Body of pancreas (tissue), 4 donors: ENCODE results near the gene MPO. TPM values are rescaled to one million over a fixed set of nuclear protein-coding genes. Genes with fewer than 3 reads are reported as not detected.

Source experiments
- ATAC-seq: fragments of 150-250 bp; one replicate; pipeline ENCODE4 v1.9.1; 2016
- DNase-seq, 4 donors: peaks; one replicate each; pipeline ENCODE4 v3.0.0-alpha.2; 2019
- H3K27ac ChIP-seq, 4 donors: fragments of 200-600 bp; sonication (generic); 1 replicate in 3 of 4; 2 replicates in 1 of 4; pipeline versions ENCODE4 v1.5.1 to v1.6.1; 2016 to 2019; ENCODE audit warnings: mild to moderate bottlenecking in 1 of 4, mixed read lengths in 1 of 4, moderate library complexity in 1 of 4
- H3K27me3 ChIP-seq, 2 donors: fragments of 200-600 bp; sonication (generic); one replicate each; pipeline ENCODE4 v1.6.0; 2016; ENCODE audit warnings: mild to moderate bottlenecking in 1 of 2
- H3K36me3 ChIP-seq, 2 donors: fragments of 200-600 bp; sonication (generic); replicated peaks in 1 of 2; 2 replicates each; pipeline ENCODE4 v1.5.1; 2016; ENCODE audit warnings: low read depth in 2 of 2; ENCODE audit not compliant: insufficient read depth in 1 of 2
- H3K4me1 ChIP-seq: fragments of 200-600 bp; sonication (generic); one replicate; pipeline ENCODE4 v1.6.0; 2016
- H3K4me3 ChIP-seq, 2 donors: fragments of 200-600 bp; sonication (generic); 1 replicate in 1 of 2; 2 replicates in 1 of 2; pipeline ENCODE4 v1.5.1; 2016 to 2019
- H3K9me3 ChIP-seq, 3 donors: fragments of 200-600 bp; sonication (generic); 1 replicate in 2 of 3; 2 replicates in 1 of 3; pipeline ENCODE4 v1.5.1; 2016
- CTCF ChIP-seq, 7 experiments: fragments of 450-650 bp in 4 of 7; fragments of 200-600 bp in 3 of 7; sonication (generic) in 3 of 7; IDR thresholded peaks; one replicate each; pipeline ENCODE4 v1.5.1; 2016 to 2019; ENCODE audit warnings: antibody characterized with exemption in 7 of 7
- POLR2A ChIP-seq, 3 donors: fragments of 450-650 bp; IDR thresholded peaks; one replicate each; pipeline ENCODE4 v1.6.1; 2016; ENCODE audit warnings: antibody characterized with exemption in 3 of 3, mild to moderate bottlenecking in 2 of 3
- WGBS, 2 donors: methylation state at CpG; one replicate each; pipeline ENCODE4 v1.1.5; 2017; 5-methylcytosine and 5-hydroxymethylcytosine counted together
- intact Hi-C: fragments of 100-400 bp; cut with DNase I; formaldehyde crosslinking; loops from one replicate; pipeline ENCODE4 v1.15.1; 2023
- total RNA-seq, 2 donors: library from RNA; depleted of rRNA; stranded (reverse); fragments of >200 nt; gene quantifications; one replicate each; pipeline ENCODE4 v1.1.0, GENCODE V29; 2016

MPO gene
- total RNA-seq, 2 donors from 2014 or later: not detected

DNA sequence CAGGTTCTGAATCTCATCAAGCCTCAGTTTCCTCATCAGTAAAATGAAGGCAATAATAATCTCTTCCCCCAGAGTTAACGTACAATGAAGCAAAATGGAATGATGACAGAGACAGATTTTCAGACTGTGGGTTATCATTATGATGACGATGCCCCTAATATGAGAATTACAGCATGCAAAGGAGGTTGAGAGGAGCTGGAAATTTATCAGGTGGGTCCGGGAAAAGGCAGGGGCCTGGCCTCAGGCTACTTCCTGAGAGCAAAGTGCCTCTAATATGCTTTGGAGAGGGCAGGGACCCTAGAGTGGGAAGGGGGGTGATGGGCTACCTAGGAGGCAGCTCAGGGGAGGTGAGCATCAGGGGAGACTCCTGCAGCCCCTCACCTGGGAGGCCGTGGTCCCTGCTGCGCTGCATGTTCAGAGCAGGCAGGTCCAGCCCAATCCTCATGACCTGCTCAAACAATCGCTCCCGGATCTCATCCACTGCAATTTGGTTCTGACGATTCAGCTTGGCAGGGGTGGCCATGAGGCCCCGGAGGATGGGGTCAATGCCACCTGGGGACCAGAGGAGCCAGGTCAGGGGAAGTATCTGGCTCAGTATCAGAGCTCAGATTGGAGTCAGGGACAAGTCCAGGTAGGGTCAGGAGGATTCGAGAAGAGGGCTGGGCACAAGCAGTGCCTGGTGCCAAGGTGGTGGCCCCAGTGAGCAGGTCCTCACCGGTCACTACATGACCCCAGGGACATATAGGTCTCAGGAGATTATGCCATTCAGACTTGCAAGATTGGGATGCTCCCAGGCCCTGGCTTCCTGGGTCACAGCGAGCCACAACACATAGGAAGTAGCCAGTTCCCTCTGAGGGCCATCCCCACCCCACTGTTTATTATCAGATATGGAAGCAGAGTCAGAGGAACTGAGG, 8.1 kb downstream of the MPO start:
- DNase-seq (no peak), ATAC-seq (no peak)
- no peaks in the 10 kb centered on the region for H3K9me3 ChIP-seq
- H3K36me3 ChIP-seq: no peaks in the 10 kb centered on the region
- intact Hi-C loops: no loop called here
- 59 to 62% methylated on average over 7 to 10 of the region's 12 CpGs for WGBS, 2 donors
- no peak overlapping the region for H3K27ac ChIP-seq
- H3K4me1 ChIP-seq: no peaks in the 10 kb centered on the region
- TF ChIP-seq CTCF (IDR thresholded peaks at IDR 0.05): no peak
- TF ChIP-seq POLR2A (IDR thresholded peaks at IDR 0.05): no peak
- H3K4me3 ChIP-seq: no peak overlapping the region
- H3K27me3 ChIP-seq: no peaks in the 10 kb centered on the region

DNA sequence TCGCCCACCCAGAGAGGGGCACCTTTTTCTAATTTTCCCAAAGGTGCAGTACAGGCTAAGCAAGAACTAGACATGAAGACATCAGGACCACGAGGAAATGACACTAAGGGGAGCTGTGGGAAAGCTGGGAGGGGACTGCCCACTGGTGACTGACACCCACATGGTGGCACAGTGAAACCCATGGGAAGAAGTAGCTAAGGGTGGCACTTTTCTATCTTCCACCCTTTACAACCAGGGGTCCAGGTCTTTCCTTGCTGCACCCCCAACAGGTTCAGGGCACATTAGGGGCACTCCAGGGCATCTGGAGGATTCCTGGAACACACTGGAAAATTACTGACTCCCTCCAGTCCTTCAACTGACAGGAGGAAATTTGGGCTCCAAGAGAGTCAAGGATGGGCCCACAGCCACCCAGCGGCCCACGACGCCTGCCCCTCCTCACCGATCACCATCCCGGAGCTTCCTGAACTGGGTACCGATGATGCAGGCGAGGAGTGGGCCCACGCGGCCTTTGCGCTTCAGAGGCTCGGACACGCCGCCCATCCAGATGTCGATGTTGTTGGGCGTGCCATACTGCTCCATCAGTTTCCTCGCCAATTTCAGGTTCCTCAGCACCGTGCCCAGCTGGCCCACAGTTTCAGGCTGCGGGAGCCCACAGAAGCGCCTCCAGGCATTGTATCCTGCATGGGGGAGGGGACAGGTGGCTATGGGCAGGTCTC, 9.4 kb downstream of the MPO start:
- ATAC-seq: no peak
- H3K27ac ChIP-seq: no peak overlapping the region
- no peaks in the 10 kb centered on the region for H3K4me1 ChIP-seq
- 80% methylated on average over 6 to 21 of the region's 21 CpGs for whole genome bisulfite sequencing, 2 donors
- no peak for DNase-seq
- H3K27me3 ChIP-seq: no peaks in the 10 kb centered on the region
- intact Hi-C loops: no loop called here
- no peak for TF ChIP-seq CTCF (IDR thresholded peaks at IDR 0.05)
- TF ChIP-seq POLR2A (IDR thresholded peaks at IDR 0.05): no peak
- no peaks in the 10 kb centered on the region for H3K9me3 ChIP-seq
- no peak overlapping the region for H3K4me3 ChIP-seq
- H3K36me3 ChIP-seq: no peaks in the 10 kb centered on the region

GRCh38 chr17:58270476-58271215, 10.1 kb downstream of the MPO start:
- TF ChIP-seq POLR2A (IDR thresholded peaks at IDR 0.05) (no peak), CTCF (IDR thresholded peaks at IDR 0.05) (no peak)
- H3K36me3 ChIP-seq: no peaks in the 10 kb centered on the region
- no peaks in the 10 kb centered on the region for H3K27me3 ChIP-seq
- no peak for DNase-seq
- intact Hi-C loops: no loop called here
- H3K4me3 ChIP-seq: no peak overlapping the region
- WGBS, 2 donors: 71 to 76% methylated on average over 13 to 15 of the region's 15 CpGs
- H3K4me1 ChIP-seq: no peaks in the 10 kb centered on the region
- H3K9me3 ChIP-seq: no peaks in the 10 kb centered on the region
- ATAC-seq: no peak
- no peak overlapping the region for H3K27ac ChIP-seq

- no peaks in the 10 kb centered on the region for H3K9me3 ChIP-seq
- TF ChIP-seq POLR2A (IDR thresholded peaks at IDR 0.05): no peak
- no peak for TF ChIP-seq CTCF (IDR thresholded peaks at IDR 0.05)
- WGBS, 2 donors: 70 to 71% methylated on average over 7 to 9 of the region's 9 CpGs
- intact Hi-C loops: no loop called here
- H3K27ac ChIP-seq: no peak overlapping the region
- H3K27me3 ChIP-seq: no peaks in the 10 kb centered on the region
- ATAC-seq: no peak
- H3K4me3 ChIP-seq: no peak overlapping the region
- no peak for DNase-seq
- no peaks in the 10 kb centered on the region for H3K4me1 ChIP-seq
- H3K36me3 ChIP-seq: no peaks in the 10 kb centered on the region
Observed at GRCh38 chr17:58269557-58270291, 11.0 kb downstream of the MPO start.
